Measurements from ENCODE around the gene EXOC7.
"Not testable (repeated sequence)": the region's sequence is repeated elsewhere in the genome, so short reads cannot be mapped to it uniquely, and the experiment has no call there.

- TF ChIP-seq POLR2AphosphoS5 (IDR thresholded peaks at IDR 0.05; ENCODE audit: borderline replicate concordance, low read depth, low read length); EZH2 (IDR thresholded peaks at IDR 0.05): not testable (repeated sequence)
These were observed 60.7 kb downstream of the EXOC7 start for GRCh38 chr17:76042868-76043267.

Measured in SK-N-MC (cell line).